Measurements from ENCODE around the gene AMIGO2.

AMIGO2 gene

DNA sequence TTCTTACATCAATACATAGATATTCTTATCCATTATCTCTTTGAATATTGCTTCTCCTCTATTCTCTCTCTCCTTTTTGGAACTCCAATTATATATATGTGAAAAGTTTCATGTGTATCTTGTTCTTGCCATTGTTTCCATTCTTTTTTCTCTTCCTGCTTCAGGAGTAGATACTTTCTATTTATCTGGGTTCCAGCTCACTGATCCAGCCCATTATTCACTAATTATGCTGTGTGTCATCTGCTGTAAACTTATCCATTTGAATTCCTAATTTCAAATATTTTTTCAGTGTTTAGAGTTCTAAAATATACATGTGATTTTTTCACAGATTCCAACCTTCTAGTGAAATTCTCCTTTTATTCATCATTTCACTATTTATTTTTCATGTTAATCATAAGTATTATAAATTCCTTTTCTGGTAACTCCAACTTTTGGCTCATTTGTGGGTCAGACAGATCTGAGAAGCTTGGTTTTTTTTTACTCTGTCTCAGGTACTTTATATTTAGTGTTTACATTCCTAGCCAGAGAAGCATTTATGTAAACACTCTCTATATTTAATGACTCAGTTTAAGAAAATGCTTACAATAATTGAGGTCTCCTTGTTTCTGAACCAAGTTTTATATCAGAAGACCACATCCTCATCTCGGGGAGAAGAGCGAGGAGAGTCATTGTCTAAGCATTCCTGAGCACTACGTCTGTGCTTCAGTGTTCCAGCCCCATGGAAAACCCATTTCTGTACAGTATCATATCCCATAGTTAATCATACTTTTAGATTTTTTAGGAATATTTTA is 15.9 kb upstream of the AMIGO2 start:
- peak; percentile 78 for DNase-seq

DNA sequence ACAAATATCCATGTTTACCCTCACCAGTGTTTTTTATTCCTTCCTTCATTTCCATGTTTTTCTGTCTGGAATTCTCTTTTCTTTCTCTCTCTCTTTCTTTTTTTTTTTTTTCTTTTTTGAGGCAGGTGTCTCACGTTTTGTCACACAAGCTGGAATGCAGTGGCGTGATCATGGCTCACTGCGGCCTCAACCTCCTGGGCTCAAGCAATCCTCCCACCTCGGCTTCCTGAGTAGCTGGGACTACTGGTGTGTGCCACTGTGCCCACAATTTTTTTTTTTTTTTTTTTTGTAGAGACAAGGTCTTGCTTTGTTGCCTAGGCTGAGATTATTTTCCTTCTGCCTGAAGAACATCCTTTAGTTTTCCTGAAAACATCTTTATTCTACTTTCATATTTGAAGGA is 15.0 kb upstream of the AMIGO2 start:
- peak; percentile 95 for DNase-seq

DNA sequence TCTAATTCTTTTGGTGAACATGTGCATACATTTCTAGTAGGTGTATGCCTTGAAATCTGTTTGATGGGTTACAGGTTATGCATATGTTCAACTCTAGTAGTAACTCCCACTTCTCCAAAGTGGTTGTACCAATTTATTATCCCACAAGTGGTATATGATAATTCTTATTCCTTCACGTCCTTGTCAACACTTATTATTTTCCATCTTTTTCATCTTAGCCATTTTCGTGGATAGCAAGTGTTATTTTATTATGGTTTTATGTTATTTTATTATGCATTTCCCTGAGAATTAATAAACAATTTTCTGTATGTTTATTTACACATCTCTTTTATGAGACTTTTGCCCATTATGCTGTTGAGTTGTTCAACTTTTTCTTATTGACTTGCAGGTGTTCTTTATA is 11.2 kb upstream of the AMIGO2 start:
- DNase-seq, result no peak

DNA sequence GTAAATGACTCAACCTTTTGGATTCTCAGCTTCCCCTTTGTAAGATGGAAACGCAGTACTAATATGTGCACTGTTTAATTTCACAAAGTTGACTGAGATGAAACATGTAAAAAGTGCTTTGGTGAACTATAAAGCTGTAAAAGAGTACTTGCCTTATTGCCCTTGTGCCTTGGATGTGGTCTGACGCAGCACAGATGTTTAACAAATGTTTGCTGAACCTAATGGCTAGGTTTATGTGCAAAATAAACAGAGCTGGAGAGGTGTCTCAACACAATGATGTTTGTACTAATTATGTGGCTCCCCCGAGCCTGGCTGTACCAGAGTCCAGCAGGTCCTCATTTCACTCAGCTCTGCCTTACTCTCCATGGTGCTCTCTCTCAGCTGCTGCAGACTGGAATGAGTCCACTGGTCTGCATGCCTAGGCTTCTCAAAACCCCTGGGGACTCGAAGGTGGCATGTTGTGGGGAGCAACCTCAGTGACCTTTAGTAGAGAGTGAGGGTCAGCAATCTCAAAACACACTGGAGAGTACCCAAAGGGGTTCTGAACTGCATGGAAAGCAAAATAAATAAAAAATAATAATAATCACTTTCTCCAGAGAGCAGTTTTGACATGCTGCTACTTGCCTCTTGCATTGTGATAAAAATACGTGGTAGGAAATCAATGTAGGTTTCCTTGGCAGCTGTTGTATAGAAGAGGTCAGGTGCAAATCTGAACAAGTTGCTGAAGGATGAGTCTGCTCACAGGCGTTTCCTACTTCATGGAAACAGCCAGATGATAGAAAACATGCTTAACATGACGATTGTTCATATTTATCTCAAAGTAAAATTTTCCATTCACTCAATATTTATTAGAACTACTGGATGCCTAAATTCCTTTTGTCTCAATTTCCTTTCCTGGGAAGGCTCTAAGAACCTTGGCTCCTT is 8.5 kb upstream of the AMIGO2 start:
- DNase-seq, result peak; percentile 99

DNA sequence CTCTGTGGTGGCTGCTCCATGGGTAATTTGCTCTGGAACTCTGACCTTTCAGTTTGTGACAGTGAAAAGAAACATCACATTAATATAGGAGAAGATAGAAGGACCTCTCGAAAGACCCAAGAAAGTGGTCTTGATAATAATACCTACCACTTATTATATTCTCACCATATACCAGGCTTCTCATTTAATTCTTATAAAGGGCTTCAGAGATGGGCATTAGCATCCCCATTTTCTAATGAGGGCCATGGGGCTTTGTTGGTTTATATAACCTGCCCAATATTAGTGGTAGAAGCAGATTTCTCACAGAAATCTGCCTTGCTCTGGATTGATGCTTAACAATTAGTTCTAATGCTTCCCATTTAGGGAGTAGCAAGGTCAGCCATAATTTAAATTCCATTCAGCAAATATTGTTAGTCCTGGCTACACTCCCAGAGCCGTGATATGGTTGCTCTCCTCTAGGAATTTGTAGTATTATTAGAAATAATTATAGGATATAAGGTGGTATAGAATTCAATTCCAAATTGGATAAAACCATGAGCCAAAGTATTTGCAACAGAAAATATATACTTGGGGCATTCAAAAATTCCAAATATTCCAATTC is 7.4 kb upstream of the AMIGO2 start:
- DNase-seq, result peak; percentile 83

DNA sequence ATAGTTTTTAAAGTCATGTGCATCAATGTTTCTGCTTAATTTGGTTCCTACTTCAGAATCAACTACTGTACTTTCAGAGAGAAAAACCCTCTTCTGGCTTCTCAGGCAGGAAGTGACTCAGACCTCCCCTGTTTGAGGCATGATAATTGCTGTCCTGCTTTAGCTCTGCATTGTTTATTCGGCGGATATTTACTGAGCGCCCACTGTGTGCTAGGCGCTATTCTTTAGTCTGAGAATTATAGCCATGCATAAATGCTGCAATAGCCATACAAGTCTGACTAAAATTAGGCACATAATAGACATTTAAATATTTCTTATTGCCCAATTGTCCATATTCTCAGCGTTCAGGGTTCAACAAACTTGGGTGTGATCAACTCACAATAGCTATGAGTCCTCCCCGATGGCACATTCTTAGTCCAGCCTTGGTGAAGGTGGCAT is 6.1 kb upstream of the AMIGO2 start:
- DNase-seq, result peak; percentile 97

DNA sequence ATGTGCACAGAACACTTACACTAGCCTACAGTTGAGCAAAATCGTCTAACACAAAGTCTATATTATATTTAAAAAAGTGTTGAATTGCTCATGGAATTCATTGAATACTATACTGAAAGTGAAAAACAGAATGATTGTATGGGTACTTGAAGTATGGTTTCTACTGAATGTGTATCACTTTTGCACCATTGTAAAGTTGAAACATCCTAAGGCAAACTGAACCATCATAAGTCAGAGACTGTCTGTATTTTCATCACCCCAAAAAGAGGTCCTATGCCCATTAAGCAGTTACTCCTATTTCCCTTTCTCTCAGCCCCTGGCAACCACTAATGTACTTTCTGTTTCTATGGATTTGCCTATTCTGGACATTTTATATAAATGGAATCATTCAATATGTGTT is 4.4 kb upstream of the AMIGO2 start:
- no peak for DNase-seq

DNA sequence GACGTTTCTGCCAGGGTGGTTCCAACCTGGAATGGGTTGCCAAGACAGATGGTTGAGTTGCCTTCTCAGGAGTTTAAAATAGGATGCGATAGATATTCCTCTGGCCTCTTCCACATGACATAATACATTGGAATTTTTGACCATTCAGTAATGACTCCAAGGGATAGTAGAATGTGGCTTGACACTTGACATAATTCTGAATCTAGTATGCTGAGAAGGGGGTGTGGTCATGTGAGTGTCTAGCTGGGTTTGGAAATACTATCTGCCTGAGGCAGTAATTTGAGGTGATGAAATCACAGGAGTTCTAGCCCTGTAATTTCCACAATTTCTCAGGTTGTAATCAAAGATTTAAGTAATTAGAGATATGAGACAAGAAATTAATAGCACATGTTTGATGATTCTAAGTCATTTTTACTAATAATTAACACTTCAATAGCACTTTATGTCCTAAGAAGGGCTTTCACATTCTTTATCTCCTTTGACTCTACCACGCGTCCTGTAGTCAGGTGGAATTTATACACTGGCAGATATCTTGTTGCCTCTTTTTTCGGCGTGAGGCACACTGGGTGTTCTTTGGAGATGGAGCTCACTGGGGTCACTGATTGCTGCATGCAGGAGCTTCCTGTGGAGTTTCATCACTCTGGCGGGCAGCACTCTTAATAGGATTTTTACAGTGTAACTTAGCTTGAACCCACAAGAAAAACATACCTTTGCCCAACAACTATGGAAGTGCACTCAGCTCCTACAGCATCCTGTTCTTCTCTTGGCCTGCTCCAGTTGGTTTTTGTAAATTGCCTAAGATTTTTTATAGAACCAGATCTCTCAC is 3.2 kb upstream of the AMIGO2 start:
- DNase-seq, result peak; percentile 60

DNA sequence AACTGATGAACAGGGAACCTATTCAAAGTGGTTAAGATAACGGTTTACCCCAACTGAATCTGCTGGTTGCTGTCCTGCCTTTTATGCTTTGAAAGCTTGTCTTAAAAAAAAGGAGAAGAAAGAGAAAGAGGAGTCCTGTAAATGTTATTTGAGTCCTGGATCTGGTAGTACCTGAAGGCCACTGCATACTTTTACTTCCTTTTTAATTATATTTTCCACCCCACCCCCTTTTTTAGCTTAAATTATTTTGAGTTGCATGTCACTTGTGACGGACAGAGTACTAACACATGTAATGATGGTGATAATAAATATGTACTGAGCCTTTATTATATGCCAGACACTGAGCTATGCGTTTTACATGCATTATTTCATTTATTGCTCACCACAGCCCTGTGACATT is 2.5 kb upstream of the AMIGO2 start:
- no peak for DNase-seq

DNA sequence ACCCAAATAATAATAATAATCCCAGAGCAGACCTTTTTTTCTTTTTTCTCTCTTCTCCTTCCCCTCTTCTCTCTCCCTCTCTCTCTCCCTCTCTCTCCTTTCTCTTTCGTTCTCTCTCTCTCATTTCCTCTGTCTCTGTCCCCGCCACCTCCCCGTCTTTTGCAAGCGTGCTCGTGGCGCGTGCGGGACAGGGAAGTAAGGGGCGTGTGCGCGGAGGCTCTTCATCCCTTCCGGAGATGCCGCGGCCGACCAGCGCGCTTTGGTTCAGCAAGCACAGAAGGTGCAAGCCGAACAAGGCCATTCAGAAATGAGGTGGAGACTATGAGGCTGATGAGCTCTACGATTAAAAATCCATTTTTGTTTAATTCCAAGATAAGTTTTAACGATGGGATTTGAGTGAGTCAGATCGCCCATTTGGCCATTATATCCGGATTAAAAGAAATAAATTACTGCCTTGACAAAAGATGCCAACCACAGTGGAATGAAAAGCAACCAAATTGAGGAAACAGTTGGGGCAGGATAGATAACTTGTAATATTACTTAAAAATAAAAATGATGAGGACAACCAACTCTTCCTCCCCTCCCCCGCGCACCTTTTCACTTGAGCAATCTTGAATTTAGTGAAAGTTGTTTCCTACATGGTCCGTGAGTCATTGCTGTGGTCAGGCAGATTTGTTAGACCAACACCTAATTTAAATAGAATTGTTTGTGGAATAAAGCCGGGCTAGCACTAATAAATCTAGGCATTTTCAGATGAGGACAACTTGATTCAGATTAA is 1.2 kb upstream of the AMIGO2 start:
- peak; percentile 96 for DNase-seq

DNA sequence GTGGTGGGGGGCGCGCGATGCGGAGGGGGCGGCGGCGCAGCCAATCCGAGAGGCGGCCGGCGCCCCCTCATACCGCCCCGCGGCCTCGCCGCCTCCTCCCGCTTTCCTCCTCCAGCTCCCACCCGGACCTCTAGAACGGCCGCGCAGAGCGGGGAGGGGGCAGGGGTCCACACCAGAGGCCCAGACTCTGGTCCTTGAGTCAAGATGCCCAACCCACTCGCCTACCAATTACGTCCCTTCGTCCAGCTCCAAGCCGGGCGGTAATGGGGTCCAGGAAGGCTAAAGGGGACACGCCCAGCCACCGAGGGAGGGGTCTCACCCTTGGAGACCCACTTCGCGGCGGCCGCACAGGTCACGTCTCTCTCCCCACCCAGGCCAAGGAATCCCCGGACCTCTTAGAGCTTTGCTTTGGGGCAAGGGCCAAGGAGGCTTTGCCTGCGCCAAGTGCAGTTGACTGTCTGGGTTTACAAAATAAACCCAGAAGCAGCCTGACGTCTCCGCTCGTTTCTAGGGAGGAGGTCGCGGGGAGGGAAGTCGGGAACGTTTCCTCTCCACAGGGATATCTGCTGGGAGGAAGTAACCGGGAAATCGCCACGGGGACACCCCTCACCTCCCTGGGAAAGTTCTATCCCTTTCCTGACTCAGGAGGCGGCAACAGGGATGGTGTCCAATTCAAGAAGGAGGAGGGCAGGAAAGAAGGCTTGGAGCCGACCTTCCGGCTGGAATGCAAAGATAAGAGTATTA is 394 bp upstream of the AMIGO2 start:
- DNase-seq, result peak; percentile 91

DNA sequence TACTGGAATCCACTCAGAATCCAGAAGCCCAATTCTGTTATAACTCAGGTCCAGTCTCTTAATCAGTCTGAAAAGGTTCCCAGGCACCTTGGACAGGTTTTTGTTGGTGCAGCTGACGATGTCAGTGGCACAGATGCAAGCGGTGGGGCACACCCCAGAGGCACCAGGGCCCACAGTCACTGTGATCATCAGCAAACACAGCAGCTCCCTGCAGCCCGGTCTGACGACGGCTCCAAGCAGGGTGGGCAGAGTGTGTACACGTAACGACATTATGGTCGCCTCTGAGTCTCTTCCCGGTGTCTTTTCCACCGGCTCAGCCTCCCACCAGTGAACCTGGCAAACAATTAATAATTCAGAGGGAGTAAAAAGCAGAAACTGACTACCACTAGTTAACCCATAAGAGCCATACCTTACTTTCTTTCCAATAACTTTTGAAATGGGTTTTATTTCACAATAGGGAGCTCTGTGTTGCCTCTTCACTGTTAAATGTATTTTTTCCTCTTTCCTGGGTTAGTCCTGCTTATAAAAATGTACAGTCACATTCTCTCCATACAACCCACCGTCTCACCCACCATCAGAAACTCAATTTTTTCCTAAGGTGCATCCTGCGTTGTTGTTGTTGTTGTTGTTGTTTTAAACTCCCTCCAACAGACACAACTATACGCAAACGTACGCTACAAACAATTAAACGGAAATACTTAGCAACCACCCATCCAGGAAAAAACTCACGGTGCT is 859 bp downstream of the AMIGO2 start:
- DNase-seq, result peak; percentile 68

DNA sequence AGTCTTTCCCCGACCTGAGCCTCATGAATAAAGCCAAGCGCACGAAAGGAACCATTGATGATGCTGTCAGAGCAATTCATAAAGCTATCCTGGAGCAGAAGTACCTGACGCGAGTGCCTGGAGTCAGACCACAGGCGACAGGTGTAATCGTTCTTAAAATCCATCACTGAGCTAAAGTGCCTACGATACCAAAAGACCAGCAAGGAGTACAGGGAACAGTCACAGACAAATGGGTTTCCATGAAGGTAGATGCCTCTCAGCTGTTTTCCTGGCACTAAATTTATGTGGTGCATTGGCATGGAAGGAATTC is 1.7 kb downstream of the AMIGO2 start:
- DNase-seq, result no peak

DNA sequence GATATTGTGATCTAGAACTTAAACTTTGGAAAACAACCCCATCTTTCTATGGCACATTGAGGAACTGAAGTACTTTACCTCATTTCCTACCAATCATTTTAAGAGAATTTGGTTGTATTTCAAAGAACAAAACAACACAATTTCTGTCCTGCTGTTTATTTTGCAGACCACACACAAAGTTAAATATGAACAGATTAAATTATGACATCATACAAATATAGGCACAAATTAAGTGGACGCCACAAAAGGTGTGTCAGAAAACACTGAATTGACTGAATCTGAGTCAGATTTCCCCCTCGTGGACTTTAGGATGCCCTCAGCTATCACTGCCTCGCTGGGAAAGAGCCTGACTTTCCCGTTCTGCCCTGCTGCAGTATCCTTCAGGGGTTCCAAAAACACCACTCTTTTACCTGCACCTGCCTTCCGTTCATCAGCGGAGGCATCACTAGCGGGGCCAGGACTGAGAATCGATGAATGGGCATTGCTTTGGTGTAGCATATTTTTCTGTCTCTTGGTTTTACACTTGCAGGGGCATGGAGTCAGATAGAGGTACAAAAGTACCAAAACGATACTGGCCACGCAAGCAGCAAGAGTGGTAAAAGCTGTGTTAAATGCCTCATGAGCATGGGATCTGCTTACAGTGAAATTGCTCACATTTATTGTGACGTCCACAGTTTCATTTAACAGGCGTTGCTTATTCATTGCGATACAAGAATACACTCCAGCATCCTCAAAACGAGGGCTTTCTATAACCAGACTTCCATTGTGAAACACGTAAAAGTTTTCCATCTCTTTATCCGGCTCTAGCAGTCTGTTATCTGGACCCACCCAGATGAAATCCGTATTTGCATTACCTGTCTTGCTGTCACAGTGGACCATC is 2.3 kb downstream of the AMIGO2 start:
- DNase-seq, result no peak

DNA sequence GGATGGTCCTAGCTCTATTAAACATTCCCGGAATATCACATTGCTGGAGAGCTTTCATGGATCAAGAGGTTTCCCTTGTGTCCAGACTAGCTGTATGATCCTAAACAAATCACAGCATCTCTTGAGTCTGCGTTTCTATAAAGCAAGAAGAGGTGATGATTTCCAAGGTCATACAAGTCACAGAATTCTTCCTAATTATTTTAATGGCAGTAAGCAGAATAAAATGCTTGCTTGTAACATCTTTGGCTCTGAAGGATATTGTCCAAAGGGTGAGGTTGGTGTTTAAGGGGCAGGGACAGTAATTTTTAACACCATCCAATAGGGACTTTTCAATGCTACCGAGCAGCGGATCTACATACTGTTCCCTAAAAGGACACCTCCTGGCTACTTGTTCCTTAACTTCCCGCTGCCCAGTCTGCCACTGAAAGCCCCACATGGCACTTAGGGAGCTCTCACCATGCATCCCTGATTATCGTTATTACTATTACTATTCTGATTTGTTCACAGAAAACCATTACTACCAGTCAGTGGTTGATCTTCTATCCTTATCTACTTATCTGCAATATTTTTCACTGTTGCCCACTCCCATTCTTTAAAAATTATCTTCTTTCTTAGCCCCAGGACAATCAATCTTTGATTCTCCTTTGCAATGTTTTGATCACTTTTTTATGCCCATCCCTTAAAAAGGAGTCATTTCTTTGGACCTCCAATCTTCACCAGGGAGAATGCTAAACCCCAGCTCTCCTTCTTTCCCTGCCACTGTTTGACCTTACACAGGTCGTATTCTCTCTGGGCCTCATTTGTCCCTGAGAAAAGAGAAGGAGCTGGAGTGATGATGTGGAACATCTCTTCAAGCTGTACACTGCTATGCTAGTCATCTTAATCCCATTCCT is 4.3 kb downstream of the AMIGO2 start:
- DNase-seq, result no peak

DNA sequence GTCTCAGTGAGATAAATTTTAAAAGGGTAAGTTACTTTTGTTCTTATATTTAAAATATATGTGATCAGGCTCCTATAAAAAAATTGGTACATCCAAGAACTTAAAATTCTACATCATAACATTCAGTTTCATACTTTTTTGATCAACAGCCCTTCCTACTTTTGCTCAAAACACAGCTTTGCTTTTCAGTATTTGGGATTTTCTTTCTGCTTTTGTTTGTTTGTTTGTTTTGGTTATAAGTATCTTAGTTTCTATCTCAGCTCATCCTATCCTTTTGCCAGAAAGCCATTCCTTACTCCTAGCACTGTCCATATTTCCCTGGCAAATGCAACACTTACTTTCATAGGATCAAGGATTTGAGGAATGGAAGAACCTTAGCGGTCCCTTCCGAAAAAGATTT is 5.0 kb downstream of the AMIGO2 start:
- DNase-seq, result no peak

DNA sequence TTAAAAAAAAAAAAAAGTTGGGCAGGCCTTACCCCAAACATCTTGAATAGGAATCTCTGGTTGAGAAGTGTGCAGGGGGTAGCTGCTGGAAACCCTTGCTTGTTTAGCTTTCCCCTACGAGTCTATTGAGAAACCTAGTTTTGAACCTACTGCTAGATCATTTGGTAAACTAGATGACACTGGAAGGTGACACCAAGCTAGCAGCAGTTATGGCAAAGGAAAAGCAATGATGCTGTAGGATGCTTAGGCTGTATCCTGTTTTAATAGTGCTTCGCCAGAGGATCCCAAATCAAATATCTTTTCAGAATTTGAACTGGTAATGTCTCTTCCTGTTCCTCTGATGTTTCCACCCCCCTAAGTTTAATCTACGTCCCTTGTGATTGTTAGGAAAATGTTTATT is 5.8 kb downstream of the AMIGO2 start:
- no peak for DNase-seq

DNA sequence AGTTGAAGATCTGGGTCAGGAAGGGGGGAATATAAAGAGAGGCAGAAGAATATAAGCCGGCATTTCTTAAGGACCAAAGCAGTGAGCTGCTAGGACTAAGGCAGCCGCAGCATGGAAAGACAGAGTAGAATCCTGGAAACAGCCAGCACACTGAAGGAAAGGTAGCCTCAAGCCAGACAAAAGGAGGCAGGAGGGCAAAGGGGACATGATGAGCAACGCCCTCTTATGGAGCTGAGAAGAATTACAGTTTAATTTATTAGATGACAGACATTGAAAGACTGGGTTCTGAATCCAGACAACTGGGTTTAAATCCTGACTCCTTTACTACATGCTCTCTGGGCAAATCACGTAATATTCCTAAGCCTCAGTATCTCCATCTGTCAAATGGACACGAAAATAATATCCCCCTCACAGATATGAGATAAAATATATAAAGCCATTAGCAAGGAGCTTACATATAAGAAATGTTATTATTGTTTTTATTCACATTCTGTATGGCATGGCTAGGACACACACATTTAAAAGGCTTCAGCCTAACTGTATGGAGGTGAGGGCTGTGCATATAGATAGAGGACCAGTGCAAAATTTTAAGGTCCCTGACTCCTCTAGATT is 8.4 kb downstream of the AMIGO2 start:
- peak; percentile 92 for DNase-seq
